ENCODE results near the gene SLC2A6.

Gene SLC2A6

DNA sequence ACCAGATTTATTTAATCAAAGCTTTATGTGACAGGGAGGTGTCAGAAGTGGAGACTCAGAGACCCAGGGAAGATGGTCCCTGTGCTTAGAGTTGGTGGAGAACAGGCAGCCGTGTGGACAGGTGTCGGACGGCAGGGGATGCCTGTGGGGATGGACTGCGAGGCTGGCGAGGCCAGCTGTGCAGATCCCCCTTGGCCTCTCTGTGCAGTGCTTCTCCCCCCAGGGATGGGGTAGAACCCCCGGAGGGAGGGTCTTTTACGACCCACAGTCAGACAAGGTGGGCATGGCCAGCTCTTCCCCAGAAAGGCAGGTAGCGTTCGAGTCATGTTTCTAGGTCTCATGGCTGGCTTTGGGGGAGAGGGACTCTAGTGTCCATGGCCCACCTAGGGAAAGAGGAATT lies 4.7 kb upstream of the SLC2A6 start:
- DNase-seq = no peak

DNA sequence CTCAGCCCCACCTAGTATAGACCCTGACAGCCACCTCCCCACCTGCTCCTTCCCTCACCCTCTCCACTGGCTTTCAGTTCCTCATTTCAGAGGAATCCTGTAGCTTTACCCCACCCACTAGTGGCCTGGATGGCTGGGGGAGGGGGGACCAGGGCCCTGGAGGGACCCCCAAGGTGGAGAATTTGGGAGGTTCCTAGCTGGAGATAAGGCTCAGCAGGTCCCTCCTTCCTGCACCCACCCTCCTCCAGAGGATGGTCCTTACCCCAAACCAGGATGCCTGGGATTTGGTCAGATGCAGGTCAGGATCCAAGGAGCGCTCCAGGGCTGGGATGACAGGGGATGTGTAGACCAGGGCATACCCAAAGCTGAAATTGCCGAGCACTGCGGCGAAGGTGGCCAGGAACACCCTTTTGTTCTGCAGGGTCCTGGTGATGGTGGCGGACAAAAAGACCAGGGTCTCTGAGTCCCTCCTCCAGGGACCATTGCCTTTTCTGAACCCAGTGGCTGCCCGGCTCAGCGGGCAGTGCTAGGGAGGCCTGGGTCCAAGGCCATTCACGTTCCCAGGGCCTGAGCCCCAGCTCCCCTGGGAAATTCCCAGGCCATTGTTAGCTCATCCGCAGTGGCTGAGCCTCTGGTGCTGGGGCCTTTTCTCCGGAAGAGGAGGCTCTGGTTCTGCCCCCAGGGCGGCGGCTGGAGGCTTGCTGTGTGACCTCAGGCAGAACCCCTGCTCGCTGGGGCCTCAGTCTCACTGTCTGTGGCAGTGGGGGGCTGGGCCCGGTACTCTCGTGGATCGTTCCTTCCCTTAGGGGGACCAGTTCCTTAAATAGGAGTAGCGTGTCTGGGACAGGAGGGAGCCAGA lies 678 bp downstream of the SLC2A6 start:
- peak in 1 of 51 donors; percentile 46 for DNase-seq

DNA sequence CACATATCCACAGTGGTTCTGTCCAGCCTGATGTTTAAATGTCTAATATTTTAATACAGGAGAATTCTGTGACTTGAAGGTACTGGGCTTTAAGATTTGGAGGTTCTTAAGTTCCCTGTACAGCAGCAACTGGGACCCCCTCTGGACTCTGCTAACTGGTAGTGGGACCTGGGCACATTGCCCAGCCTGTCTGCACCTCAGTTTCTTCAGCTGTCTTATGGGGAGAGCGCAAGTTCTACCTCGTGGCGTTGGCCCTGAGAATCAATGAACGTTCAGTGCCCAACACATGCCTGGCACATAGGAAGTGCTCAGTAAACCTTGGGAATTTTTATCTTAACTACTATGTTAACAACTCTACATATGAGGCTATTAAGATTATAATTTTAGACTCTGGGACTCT lies 1.4 kb downstream of the SLC2A6 start:
- no peak for DNase-seq

DNA sequence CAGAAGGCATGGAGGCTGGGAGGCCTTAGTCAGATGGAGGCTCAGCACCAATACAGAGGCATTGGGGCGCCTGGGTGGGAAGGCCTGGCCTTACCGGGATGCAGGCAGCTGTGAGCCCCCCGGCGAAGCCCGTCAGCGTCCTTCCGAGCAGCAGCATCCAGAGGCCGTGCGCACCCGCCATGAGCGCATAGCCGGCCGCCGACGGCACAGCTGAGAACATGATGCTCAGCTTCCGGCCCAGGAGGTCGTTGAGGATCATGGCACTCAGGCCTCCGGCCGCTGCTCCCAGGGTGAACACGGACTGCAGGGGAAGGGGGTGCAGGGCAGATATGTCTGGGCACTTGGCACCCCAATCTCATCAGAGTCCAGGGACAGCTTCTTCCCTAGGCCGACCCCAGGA lies 2.0 kb downstream of the SLC2A6 start:
- no peak for DNase-seq

DNA sequence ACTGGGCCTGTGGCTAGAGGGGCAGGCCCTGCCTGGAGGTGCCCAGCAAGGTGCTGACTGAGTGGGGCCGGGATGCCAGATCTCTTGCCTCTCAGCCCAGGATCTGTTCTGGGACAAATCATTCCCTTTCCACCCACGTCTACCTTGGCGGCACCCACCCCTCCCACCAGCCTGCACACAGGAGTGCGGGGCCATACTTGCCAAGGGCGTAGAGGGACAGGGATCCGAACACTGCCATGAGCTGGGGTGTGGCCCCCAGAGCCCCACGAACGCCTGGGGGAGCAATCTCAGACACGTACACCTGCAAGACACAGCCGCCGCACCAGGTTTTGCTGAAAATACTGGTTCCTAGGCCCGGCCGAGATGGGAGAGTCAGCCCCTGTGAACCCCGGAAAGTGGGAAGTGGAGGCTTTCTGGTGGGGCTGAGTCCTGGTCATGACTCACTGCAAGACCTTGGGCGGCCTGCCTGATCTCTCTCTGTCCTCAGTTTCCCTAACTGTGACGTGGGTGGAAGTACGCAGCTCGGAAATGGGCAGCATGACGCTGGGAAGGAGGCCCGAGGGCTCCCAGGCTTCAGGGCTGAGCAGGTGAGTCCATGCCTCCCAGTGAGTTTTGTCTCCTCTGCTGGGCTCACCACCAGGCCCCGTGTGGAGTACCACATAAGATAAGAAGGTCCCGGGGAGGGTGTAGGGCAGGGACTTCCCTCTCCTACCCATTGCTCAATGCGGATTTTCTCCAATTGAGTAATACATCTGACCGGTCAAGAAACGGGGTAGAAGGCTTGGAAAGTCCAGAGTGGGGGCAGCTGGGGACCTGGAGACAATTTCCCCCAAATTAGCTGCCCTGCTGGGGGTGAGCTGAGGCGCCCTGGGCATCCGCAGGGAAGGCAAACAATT lies 2.6 kb downstream of the SLC2A6 start:
- no peak for DNase-seq

DNA sequence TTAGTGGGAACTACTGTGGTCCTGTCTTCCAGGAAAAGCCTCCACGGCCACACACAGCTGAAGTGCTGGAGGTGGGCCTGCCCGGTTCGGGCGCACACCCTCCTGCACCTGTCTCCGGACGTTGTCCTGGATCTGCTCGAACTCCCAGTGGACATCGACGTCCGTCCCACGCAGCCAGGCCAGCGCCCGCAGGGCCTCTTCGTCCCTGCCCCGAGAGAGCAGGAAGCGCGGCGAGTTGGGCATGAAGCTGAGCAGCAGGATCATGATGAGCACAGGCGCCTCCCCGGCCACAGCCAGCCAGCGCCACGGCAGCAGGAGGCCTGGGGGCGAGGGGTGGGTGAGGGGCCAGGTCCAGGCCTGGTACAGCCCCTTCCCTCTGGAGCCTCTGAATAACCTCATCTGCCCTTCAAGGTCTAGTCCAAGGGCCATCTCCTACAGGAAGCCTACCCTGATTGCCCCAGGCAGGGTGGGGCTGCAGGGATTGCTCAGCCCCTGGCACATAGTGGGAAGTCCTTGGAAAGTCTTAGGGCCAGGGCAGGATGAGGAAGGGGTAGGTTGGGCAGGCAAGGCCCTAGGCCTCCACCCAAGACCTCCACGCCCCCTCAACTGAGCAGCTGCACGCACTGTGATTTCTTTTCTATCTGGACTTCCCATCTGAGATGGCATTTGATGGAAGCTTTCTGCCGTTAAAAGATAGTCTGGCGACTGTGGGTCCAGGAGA lies 3.4 kb downstream of the SLC2A6 start:
- DNase-seq = no peak

DNA sequence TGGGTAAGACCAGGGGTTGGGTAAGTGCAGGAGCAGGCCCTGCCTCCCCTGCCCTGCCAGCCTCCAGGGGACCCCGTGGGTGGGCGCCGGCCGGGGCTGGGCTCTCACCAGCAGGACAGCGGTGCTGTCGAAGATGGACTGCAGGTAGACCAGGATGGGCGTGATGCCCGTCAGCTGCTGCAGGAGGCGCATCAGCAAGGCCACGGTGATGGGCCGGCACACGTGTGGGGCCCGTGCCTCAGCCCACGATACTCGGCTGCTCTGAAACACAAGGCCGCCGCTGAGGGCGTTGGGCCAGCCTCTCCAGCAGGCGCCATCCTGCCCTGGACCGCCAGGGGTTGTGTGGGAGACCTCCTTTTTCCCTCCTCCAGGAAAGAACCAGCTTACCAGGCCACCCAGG lies 4.0 kb downstream of the SLC2A6 start:
- DNase-seq = no peak

DNA sequence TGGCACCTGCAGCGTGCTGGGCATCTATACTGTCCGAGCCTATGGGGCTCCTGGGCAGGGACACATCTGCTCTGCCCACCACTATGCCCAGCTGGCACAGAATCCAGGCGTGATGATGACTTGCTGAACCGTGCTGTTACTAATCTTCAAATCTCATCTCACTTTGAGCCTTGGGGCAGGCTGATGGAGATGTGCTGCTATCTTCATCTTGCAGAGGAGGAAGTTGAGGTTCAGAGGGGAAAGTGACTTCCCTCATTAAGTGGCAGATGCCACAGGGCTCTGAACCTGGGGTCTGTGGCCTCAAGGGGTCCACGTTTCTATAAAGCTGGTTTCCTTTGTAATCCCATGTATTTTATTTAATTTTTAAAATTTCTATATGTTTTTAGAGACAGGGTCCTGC lies 4.7 kb downstream of the SLC2A6 start:
- no peak for DNase-seq

DNA sequence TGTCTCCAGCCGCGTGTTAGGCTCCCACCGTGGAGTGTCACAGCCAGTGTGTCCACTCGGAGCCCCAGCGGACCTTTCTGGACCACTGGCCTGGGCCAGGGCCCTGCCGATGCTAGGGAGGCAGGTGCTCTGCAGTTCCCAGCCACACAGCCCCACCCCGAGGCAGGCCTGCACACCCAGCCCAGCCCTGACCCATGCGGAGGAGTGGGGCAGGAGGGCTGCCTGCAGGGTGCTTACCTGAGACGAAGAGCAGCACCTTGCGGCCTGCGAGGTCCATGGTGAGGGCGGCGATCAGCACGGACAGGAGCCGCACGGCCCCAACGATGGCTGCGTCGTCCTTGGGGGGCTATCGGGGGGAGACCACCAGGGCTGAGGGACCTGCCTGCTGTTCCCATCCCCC lies 5.2 kb downstream of the SLC2A6 start:
- DNase-seq = no peak

DNA sequence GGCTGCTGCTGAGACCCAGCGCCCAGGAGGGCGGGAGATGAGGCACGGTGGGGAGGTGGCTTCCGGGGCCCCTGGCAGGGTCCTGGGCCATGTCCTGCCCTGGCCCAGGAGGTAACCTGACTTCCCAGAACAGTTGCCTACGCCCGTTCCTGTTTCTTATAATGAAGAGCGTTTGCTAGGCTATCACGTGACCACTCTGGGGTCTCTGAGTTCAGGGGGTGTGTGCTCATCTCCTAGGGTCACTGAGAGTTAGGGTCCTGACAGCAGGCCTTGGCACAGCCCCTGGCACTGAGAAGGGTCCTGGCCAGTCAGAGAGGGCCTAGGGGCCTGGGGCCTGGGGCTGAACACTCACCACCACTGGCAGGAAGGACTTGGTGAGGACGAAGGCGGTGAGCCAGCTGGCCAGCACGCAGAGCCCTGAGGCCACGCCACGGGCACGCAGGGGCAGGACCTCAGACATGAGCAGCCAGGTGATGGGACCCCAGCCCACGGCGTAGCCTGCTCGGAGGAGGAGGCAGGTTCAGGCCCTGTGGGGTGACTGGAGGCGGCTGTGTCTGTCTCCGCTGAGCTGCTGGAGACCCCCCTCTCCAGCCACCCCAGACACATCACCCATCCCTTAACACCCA lies 6.0 kb downstream of the SLC2A6 start:
- DNase-seq = no peak

DNA sequence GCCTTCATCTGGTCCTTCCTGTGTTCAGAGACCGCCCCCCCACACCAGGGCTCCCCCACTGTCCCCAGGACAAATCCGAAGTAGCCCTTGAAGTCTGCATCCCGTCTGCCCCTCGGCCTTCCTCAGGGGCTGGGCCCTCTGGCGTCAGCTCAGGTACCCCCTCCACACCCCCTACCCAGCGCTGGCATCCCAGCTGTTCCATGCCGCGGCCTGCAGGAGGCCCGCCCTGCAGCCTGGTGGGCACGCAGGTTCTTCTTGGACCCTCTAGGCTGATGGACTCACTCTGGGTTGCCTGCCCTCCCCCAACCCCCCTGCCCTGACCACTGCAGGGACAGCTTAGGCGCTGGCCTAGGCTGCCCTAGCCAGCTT lies 6.6 kb downstream of the SLC2A6 start:
- no peak for DNase-seq

DNA sequence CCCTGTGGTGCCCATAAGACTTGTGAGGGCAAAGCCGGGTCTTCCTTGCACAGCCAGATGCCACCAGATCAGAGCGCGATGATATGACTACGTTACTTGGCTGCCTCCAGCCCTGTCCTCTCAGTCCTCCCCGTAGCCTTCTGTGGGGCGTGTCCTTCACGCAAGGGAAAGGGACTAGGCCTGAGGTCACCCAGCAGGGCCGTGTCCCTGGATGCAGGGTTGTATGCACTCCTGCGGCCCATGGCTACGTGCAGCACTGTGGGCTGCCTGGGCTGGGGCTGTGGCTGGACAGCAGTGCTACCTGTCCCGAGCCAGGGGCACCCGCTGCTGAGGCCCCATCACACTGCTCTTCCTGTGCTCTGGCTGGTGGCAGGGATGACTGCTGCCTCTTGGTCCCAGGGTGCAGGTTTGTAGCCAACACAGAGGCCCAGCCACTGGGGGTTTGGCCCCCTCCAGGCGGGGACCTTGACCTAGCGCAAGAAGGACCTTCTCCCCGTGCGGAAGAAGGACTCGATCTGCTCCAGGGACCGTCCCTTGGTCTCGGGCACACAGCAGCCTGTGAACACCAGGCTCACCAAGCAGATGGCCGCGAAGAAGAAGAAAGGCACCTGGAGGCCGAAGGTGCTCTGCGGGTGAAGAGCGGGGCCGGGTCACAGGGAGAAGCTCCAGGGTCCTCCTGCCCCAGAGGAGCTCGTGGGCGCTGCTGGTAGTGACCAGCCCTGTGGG lies 7.2 kb downstream of the SLC2A6 start:
- DNase-seq = no peak

DNA sequence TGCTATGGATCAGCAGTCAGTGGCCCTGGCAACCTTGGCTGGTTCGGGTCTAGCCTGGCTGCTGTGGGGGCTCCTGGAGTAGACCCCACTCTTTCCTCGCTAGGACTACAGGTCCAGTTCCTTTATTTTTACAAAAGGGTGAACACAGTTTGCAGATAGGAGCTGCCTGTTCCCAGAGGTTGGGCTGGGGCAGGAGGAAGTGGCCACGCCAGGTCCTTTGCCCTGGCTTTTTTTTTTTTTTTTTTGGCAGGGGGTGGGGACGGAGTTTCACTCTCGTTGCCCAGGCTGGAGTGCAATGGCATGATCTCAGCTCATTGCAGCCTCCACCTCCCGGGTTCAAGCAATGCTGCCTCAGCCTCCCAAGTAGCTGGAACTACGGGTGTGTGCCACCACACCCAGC lies 7.9 kb downstream of the SLC2A6 start:
- no peak for DNase-seq

DNA sequence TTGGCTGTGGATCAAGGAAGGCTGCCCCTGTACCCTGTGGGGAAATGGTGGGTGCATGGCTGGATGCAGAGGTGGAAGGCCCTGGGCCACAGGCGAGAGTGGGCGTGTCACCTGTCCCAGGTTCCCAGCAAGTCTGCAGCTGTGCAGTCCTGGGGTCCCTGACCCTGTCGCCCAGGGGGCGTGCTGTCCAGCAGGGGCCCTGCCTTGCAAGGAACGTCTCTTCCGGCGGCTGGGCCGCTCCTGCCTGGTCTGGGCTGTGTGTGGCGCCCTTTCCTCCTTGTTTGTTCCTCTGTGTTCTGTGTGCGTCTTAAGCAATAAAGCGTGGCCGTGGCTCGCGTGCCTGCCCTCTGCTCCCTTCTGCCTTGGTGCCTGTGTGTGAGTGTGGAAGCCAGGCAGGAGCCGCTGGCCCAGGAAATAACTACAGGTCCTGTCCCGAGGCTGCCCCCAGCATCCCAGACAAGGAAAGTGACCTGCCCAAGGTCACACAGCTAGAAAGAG lies 8.4 kb downstream of the SLC2A6 start:
- DNase-seq = no peak

DNA sequence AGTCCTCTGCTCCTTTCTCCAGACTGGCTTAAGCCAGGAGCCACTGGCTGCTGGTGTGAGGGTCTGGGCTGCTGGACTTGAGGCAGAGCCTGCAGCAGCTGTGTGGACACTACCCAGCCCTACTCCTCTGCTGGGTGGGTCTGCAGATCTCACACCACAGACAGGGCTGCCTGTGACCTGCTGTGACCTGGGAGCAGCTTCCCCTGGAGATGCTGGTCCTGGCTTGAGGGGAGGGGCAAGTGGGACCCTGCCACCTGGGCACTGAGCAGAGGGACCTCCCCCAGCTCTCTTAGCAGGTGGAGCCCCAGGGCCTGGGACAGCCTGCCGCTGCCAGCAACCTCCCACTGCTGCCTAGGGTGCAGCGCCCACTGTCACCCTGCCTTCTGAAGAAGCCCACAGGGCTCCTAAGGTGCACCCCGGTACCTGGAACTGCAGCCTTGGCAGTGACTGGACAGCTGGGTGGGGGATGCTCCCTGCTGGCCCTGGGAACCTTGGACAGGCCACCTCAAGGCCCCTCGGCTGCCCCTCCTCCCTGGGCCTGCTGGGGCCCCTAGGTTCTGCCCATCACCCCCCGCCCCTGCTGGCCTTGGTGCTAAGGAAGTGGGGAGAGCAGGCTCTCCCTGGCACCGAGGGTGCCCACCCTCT lies 10.0 kb downstream of the SLC2A6 start:
- DNase-seq = no peak

DNA sequence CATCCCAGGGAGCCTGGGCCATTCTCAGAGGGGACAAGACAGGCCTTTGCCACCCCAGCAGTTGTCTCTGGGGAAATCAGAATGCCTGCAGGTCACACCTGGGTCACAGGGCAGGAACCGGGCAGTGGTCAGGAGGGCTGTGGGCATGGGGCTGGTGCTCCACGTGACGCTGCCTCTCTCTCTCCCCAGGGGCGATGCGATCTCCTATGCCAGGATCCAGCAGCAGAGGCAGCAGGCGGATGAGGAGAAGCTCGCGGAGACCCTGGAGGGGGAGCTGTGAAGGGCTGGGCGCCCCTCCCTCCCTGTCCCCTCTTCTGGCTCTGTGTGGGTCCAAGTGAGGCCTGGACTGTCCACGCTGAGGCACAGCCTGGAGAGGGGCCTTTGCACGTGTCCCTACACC lies 10.5 kb downstream of the SLC2A6 start:
- DNase-seq = no peak

DNA sequence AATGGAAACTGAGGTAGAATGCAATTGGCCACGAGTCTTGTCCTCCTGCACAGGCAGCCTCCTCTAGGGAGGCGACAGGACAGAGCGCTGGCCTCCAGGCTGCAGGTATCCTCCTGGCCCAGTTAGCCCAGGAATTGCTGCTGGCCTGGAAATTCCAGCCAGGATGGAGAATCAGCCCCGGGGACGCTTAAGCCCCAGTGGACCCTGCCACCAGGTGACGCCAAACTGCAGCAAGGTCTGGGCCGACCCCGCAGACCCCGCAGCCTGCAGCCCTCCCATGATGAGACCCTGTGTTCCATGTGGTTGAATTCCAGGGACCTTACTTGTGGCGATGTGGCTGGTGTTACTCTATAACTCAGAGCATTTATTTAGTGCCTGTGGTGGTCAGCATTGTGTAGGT lies 11.8 kb downstream of the SLC2A6 start:
- no peak for DNase-seq

DNA sequence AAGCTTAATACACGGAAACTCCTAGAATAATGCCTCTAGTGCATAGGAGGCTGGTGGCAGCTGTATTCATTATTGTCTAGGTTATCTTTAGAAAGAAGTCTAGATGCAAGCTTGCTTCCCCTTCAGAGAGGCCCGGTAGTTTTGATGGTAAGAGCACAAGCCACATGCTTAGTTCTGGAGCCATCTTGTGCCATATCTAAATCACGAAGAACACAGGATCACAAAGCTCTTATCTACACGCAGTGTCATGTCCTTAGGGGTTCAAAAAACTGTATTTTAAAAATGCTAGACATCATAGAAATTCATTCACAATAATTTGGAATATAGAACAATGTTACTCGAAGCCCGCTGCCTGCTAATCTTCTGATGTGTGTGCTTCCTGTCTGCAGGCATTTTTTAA lies 12.9 kb downstream of the SLC2A6 start:
- no peak for DNase-seq

DNA sequence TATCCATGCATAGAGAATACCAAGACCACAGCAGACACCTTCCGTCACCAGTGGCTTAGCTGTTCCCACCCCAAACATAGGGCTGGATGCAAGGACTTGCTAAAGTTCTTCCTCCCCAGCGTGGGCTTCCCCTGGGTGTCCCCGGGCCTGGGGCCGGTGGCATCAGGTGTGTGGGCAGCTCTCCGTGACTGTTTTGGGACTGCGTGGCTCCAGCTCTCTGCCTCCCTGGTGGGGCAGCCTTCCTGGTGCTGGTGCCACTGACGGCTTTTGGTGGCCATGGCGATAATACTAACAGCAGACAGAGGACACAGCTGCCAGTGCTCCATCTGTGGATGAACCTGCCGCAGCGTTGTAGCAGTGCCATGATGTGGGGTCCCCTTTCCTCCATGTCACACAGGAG lies 14.3 kb downstream of the SLC2A6 start:
- no peak for DNase-seq

All from hypothalamus (tissue), 51 donors.